PC-9 (cell line): ENCODE results near the gene PXN. TPM values are rescaled to one million over a fixed set of nuclear protein-coding genes. Genes with fewer than 3 reads are reported as not detected.

Experiments
- BruUV-seq: library from RNA; stranded (reverse); fragments of 400-500 nt; replicated peaks from 2 replicates; lab custom pipeline; 2021; lab: Mats Ljungman, UMichigan
- CTCF ChIA-PET: fragments of 300-600 bp; sonication (Branson Sonifier 250); formaldehyde crosslinking; loops from one replicate; lab custom pipeline; 2022; ENCODE audit warnings: antibody characterized with exemption; lab: Charles Lee
- POLR2A ChIA-PET: fragments of 300-600 bp; sonication (Branson Sonifier 250); formaldehyde crosslinking; loops from one replicate; lab custom pipeline; 2022; ENCODE audit warnings: antibody characterized with exemption; ENCODE audit not compliant: unreplicated experiment; lab: Charles Lee
- DNase-seq, 2 experiments: peaks; one replicate each; pipeline versions ENCODE4 v3.0.0 to v3.0.0-alpha.2; 2015 to 2022; ENCODE audit warnings: mixed read lengths in 1 of 2
- H2AFZ ChIP-seq: fragments of 200-600 bp; sonication (generic); 2 replicates; pipeline ENCODE4 v1.8.1; 2017; ENCODE audit warnings: antibody characterized with exemption
- H3F3A ChIP-seq: fragments of 200-600 bp; sonication (generic); 2 replicates; pipeline ENCODE4 v1.8.1; 2017; ENCODE audit warnings: antibody characterized with exemption, mild to moderate bottlenecking, low read depth; ENCODE audit not compliant: insufficient read depth
- H3K27ac ChIP-seq: fragments of 200-600 bp; sonication (generic); 2 replicates; pipeline ENCODE4 v1.6.1; 2016; ENCODE audit warnings: mixed run types
- H3K27me3 ChIP-seq: fragments of 200-600 bp; sonication (generic); 2 replicates; pipeline ENCODE4 v1.6.1; 2016; ENCODE audit warnings: low read depth, mixed run types; ENCODE audit not compliant: insufficient read depth
- H3K36me3 ChIP-seq: fragments of 200-600 bp; sonication (generic); 2 replicates; pipeline ENCODE4 v1.6.1; 2016; ENCODE audit warnings: low read depth, mixed run types
- H3K4me1 ChIP-seq: fragments of 200-600 bp; sonication (generic); replicated peaks from 2 replicates; pipeline ENCODE4 v1.6.1; 2016; ENCODE audit warnings: mixed run types; ENCODE audit not compliant: insufficient read depth
- H3K4me2 ChIP-seq: fragments of 200-600 bp; sonication (generic); 2 replicates; pipeline ENCODE4 v1.6.1; 2017; ENCODE audit warnings: mixed run types
- H3K4me3 ChIP-seq: fragments of 200-600 bp; sonication (generic); 2 replicates; pipeline ENCODE4 v1.6.1; 2016; ENCODE audit warnings: mixed run types
- H3K79me2 ChIP-seq: fragments of 200-600 bp; sonication (generic); 2 replicates; pipeline ENCODE4 v1.6.1; 2017; ENCODE audit warnings: low read depth, mixed run types
- H3K9me2 ChIP-seq: fragments of 200-600 bp; sonication (generic); 2 replicates; pipeline ENCODE4 v1.8.1; 2017; ENCODE audit warnings: mild to moderate bottlenecking; ENCODE audit not compliant: insufficient read depth
- H3K9me3 ChIP-seq: fragments of 200-600 bp; sonication (generic); 2 replicates; pipeline ENCODE4 v1.8.1; 2016; ENCODE audit warnings: low read depth; ENCODE audit not compliant: insufficient read depth
- H4K20me1 ChIP-seq: fragments of 200-600 bp; sonication (generic); 2 replicates; pipeline ENCODE4 v1.8.1; 2017; ENCODE audit not compliant: insufficient read depth
- CTCF ChIP-seq: fragments of 200-600 bp; sonication (generic); conservative IDR thresholded peaks from 2 replicates; pipeline ENCODE4 v1.6.1; 2017; ENCODE audit warnings: mixed run types, antibody characterized with exemption, mild to moderate bottlenecking, moderate library complexity
- EZH2 ChIP-seq: fragments of 200-600 bp; sonication (generic); IDR thresholded peaks from 2 replicates; pipeline ENCODE4 v1.8.0; 2017; ENCODE audit warnings: antibody characterized with exemption, low read depth
- intact Hi-C: fragments of 100-400 bp; cut with micrococcal nuclease; formaldehyde crosslinking; loops from one replicate; pipeline ENCODE4 v1.10.0; 2022; ENCODE audit not compliant: unreplicated experiment
- total RNA-seq: library from RNA; stranded (reverse); gene quantifications from 2 replicates; pipeline ENCODE4 v1.2.3, GENCODE V29; 2021

Gene PXN
- total RNA-seq, 1 experiment from 2014 or later = 218 TPM

- ChIA-PET POLR2A (interaction anchor here (0.6 to 3.5 kb wide), 7 partner anchors 25 to 1512 kb away, joined by 3 to 83 read pairs (median 4); no protein-coding TSS in a partner anchor), CTCF (interaction anchor here (0.6 to 2.9 kb wide), 5 partner anchors 24 to 62 kb away, joined by 3 to 31 read pairs (median 4); no protein-coding TSS in a partner anchor)
- H2AFZ ChIP-seq = no peak overlapping the region
- no peaks in the 10 kb centered on the region; the same call in 1 of the 2 replicates for H3K36me3 ChIP-seq
- peaks cover 7% of the 10 kb centered on the region; the same call in 1 of the 2 replicates for H3F3A ChIP-seq
- no peaks in the 10 kb centered on the region for H3K9me3 ChIP-seq
- TF ChIP-seq CTCF (no peak), EZH2 (no peak)
- peaks cover 73% of the 10 kb centered on the region for H3K79me2 ChIP-seq
- H4K20me1 ChIP-seq = 0 out of 2 replicates have a peak, but pooled peaks cover 6% of the 10 kb centered on the region
- no TSS peak for BruUV-seq
- peak overlapping the region; percentile 76; the same call in 1 of the 2 replicates for H3K4me3 ChIP-seq
- no peaks in the 10 kb centered on the region for H3K9me2 ChIP-seq
- intact Hi-C loops = loop anchor here (1.0 kb wide), 1 partner anchor 32 kb away; no protein-coding TSS in a partner anchor
- H3K27ac ChIP-seq = peak overlapping the region; percentile 60
- H3K4me1 ChIP-seq = peaks cover 44% of the 10 kb centered on the region
- H3K27me3 ChIP-seq = no peaks in the 10 kb centered on the region
- H3K4me2 ChIP-seq = peak overlapping the region; percentile 92
- DNase-seq = no peak
These were observed 2.4 kb downstream of the PXN start for GRCh38 chr12:120262852-120263747.

- intact Hi-C loops = loop anchor here (1.0 kb wide), 1 partner anchor 31 kb away; no protein-coding TSS in a partner anchor
- peaks cover 7% of the 10 kb centered on the region; the same call in 1 of the 2 replicates for H3F3A ChIP-seq
- peaks cover 50% of the 10 kb centered on the region for H3K4me1 ChIP-seq
- ChIA-PET CTCF (interaction anchor here (0.6 to 2.9 kb wide), 7 partner anchors 18 to 169 kb away, joined by 3 to 31 read pairs (median 5); no protein-coding TSS in a partner anchor), POLR2A (interaction anchor here (0.6 to 3.5 kb wide), 8 partner anchors 24 to 1513 kb away, joined by 3 to 83 read pairs (median 6); partner anchors contain the start of gene RPLP0)
- peak overlapping the region; percentile 92 for H3K4me2 ChIP-seq
- H3K27me3 ChIP-seq = no peaks in the 10 kb centered on the region
- peaks cover 12% of the 10 kb centered on the region; the same call in 1 of the 2 replicates for H4K20me1 ChIP-seq
- peak; percentile 70 to 80 for DNase-seq
- peak overlapping the region; percentile 60 for H3K27ac ChIP-seq
- H3K9me3 ChIP-seq = no peaks in the 10 kb centered on the region
- no peak overlapping the region for H2AFZ ChIP-seq
- no peaks in the 10 kb centered on the region for H3K9me2 ChIP-seq
- TF ChIP-seq EZH2 = no peak
- TF ChIP-seq CTCF = no peak
- peak overlapping the region; percentile 76; the same call in 1 of the 2 replicates for H3K4me3 ChIP-seq
- H3K79me2 ChIP-seq = peaks cover 82% of the 10 kb centered on the region
- BruUV-seq = no TSS peak
- no peaks in the 10 kb centered on the region; the same call in 1 of the 2 replicates for H3K36me3 ChIP-seq
These were observed 3.3 kb downstream of the PXN start for GRCh38 chr12:120261951-120262851.
